ENCODE results near the gene STRA6. TPM values are rescaled to one million over a fixed set of nuclear protein-coding genes. Genes with fewer than 3 reads are reported as not detected.

The STRA6 gene
- total and polyA plus RNA-seq, 2 of the 8 experiments (the other 6 are each of a cell fraction or from before 2014, with no cell fraction given) = 9.3 to 14.5 TPM

DNA sequence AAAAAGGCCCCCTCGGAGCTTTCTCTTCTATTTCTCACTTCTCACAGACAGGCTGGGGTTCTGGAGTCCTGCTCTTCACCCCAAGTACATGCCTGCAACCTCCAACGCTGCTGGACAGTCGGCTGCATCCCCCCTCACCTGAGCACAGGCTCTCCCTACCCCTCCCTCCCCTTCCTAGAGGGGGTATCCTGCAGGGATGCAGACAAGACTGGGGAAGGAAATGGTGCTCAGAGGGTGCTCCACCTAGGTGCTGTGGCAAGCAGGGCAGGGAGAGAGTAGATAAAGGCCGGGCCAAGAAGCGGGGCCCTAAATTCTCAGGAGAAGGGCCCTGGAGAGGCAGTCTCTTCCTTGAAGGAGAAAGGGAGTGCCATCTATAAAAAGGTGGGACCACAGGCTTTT, 7.0 kb upstream of the STRA6 start (continued):
- TF ChIP-seq CHD2 (IDR thresholded peaks at IDR 0.05; ENCODE audit: low read length) = no peak
- no peak for TF ChIP-seq GTF2F1 (IDR thresholded peaks at IDR 0.05; ENCODE audit: borderline replicate concordance, low read depth, low read length)
- no peak for TF ChIP-seq RXRA (IDR thresholded peaks at IDR 0.05; ENCODE audit: insufficient read depth, low read depth, low read length)
- no peak for TF ChIP-seq RNF2 (IDR thresholded peaks at IDR 0.05; ENCODE audit: borderline replicate concordance, low read depth, low read length, missing control alignments, poor library complexity, severe bottlenecking)
- no peak for TF ChIP-seq SP1 (IDR thresholded peaks at IDR 0.05; ENCODE audit: low read depth, low read length)
- TF ChIP-seq, protein P1, sequence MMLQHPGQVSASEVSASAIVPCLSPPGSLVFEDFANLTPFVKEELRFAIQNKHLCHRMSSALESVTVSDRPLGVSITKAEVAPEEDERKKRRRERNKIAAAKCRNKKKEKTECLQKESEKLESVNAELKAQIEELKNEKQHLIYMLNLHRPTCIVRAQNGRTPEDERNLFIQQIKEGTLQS (IDR thresholded peaks at IDR 0.05; ENCODE audit: insufficient read depth, low read depth, low read length) = no peak

All from H1 (cell line).